Spleen (tissue), 7 donors: ENCODE data around the gene MAST2.

ENCODE experiments used
- CTCF ChIP-seq, 11 experiments: fragments of 200-600 bp in 7 of 11; fragments of 450-650 bp in 4 of 11; sonication (generic) in 4 of 11; IDR thresholded peaks in 8 of 11; conservative IDR thresholded peaks in 3 of 11; 1 replicate in 7 of 11; 2 replicates in 4 of 11; pipeline versions ENCODE4 v1.4.0 to v1.8.0; 2016 to 2021; ENCODE audit warnings: antibody characterized with exemption in 11 of 11, inconsistent platforms in 4 of 11, mild to moderate bottlenecking in 1 of 11
- POLR2A ChIP-seq, 3 donors: fragments of 450-650 bp; IDR thresholded peaks; one replicate each; pipeline ENCODE4 v1.5.1; 2017; ENCODE audit warnings: antibody characterized with exemption in 3 of 3, mild to moderate bottlenecking in 1 of 3
- donor health status: DM: no; HTN: no; CAD: no; lungs with moderate emphysema.
- donor health status: DM: no; HTN: no; CAD: no.
- donor health status: DM: no; HTN: no; CAD: no.

- TF ChIP-seq CTCF (IDR thresholded peaks at IDR 0.05 in 8 of 11, conservative IDR thresholded peaks at IDR 0.05 in 3 of 11), result no peak
- TF ChIP-seq POLR2A (IDR thresholded peaks at IDR 0.05), result no peak
These were observed 150.8 kb downstream of the MAST2 start for GRCh38 chr1:45953934-45954847.
